Hepatocyte (in vitro differentiated cells): ENCODE data around the gene ALK.

Experiments
- CTCF ChIP-seq: fragments of 200-600 bp; sonication (generic); IDR thresholded peaks from 2 replicates; pipeline ENCODE4 v1.5.1; 2016; ENCODE audit warnings: antibody characterized with exemption, mild to moderate bottlenecking; ENCODE audit not compliant: poor library complexity
- EZH2 ChIP-seq: fragments of 200-600 bp; sonication (generic); IDR thresholded peaks from 2 replicates; pipeline ENCODE4 v1.6.1; 2016; ENCODE audit warnings: antibody characterized with exemption, mild to moderate bottlenecking, borderline replicate concordance
- EZH2phosphoT487 ChIP-seq: fragments of 200-600 bp; sonication (generic); IDR thresholded peaks from one replicate; pipeline ENCODE4 v1.6.1; 2018; ENCODE audit warnings: antibody characterized with exemption, mild to moderate bottlenecking, low read depth, moderate library complexity; ENCODE audit not compliant: unreplicated experiment, severe bottlenecking

DNA sequence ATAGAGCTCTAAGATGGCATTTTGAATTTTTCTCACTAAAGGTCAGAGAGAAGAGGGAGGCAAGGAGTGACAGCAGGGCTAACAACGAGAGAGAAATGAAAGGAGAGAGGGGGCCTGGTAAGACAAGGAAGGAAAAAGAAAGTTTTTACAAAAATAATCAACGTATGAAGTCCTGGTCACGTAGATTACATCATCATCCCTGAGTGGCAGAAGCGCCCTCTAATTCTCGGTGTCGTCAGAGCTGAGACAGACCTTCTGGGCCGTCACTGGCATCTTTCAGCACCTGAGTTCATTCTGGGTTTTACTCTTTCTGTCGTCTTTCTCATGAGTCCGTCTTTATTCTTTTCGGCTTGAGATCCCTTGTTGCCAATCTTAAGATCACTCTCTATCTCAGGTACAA is 329.8 kb downstream of the ALK start:
- no peak for TF ChIP-seq EZH2phosphoT487
- TF ChIP-seq CTCF: no peak
- TF ChIP-seq EZH2: no peak
